HEK293 (cell line): ENCODE data around the gene CRMP1.

ENCODE experiments used
- CTCF ChIA-PET: fragments of 350-600 bp; formaldehyde crosslinking; extraction: SDS; loops from one replicate; lab custom pipeline; 2021; ENCODE audit warnings: antibody characterized with exemption; lab: Yijun Ruan, JAX
- POLR2A ChIA-PET: fragments of 300-600 bp; formaldehyde crosslinking; extraction: SDS; loops from one replicate; lab custom pipeline; 2020; ENCODE audit warnings: antibody characterized with exemption, inconsistent platforms; lab: Yijun Ruan, JAX
- H3K27ac ChIP-seq: fragments of 200-500 bp; sonication (Bioruptor generic); 2 replicates; pipeline ENCODE4 v1.5.1; 2014; ENCODE audit warnings: low read depth, low read length, control low read depth, inconsistent platforms; ENCODE audit errors: extremely low read depth
- H3K36me3 ChIP-seq, 2 experiments: fragments of 200-500 bp in 1 of 2; sonication (Bioruptor generic) in 1 of 2; 1 replicate in 1 of 2; 2 replicates in 1 of 2; pipeline ENCODE4 v1.5.1; 2014 to 2017; ENCODE audit warnings: inconsistent platforms in 2 of 2, low read length in 2 of 2; ENCODE audit not compliant: control insufficient read depth in 2 of 2, insufficient read depth in 1 of 2
- H3K4me1 ChIP-seq: fragments of 200-500 bp; sonication (Bioruptor generic); 2 replicates; pipeline ENCODE4 v1.5.1; 2014; ENCODE audit warnings: mild to moderate bottlenecking, low read length, inconsistent platforms; ENCODE audit not compliant: control insufficient read depth, insufficient read depth
- H3K4me3 ChIP-seq: 2 replicates; pipeline ENCODE4 v1.5.1; 2011; ENCODE audit warnings: low read depth, mild to moderate bottlenecking, control low read depth, low read length, moderate library complexity
- H3K9me3 ChIP-seq: fragments of 200-500 bp; sonication (Bioruptor generic); 2 replicates; pipeline ENCODE4 v1.5.1; 2014; ENCODE audit warnings: low read depth, low read length, inconsistent platforms; ENCODE audit not compliant: control insufficient read depth, insufficient read depth
- HOXD13 ChIP-seq: sonication (generic); formaldehyde crosslinking; IDR thresholded peaks from 2 replicates; pipeline ENCODE4 v1.8.0; 2022; ENCODE audit warnings: missing genetic modification reagents, borderline replicate concordance
- PRDM1 ChIP-seq: fragments of 450-650 bp; formaldehyde crosslinking; IDR thresholded peaks from 2 replicates; pipeline ENCODE4; 2016; ENCODE audit warnings: missing biosample characterization, missing genetic modification characterization
- SCRT2 ChIP-seq: fragments of 450-650 bp; formaldehyde crosslinking; IDR thresholded peaks from 2 replicates; pipeline ENCODE4 v1.5.1; 2016; ENCODE audit warnings: missing biosample characterization, missing genetic modification characterization
- SETDB1 ChIP-seq: IDR thresholded peaks from one replicate; pipeline ENCODE4 v1.6.1; 2017; ENCODE audit warnings: mild to moderate bottlenecking, low read length, moderate library complexity, mixed read lengths; ENCODE audit not compliant: insufficient read length
- YY1 ChIP-seq: fragments of 450-650 bp; formaldehyde crosslinking; IDR thresholded peaks from 2 replicates; pipeline ENCODE4 v1.5.1; 2018; ENCODE audit warnings: missing biosample characterization, missing genetic modification characterization
- YY2 ChIP-seq: fragments of 450-650 bp; formaldehyde crosslinking; IDR thresholded peaks from 2 replicates; pipeline ENCODE4 v1.5.1; 2016; ENCODE audit warnings: missing biosample characterization, missing genetic modification characterization
- ZBTB8A ChIP-seq: fragments of 450-650 bp; formaldehyde crosslinking; IDR thresholded peaks from 2 replicates; pipeline ENCODE4 v1.5.1; 2016; ENCODE audit warnings: missing biosample characterization, missing genetic modification characterization
- ZFP69B ChIP-seq: fragments of 450-650 bp; formaldehyde crosslinking; IDR thresholded peaks from 2 replicates; pipeline ENCODE4 v1.5.1; 2016; ENCODE audit warnings: missing biosample characterization, missing genetic modification characterization
- ZNF114 ChIP-seq: fragments of 450-650 bp; formaldehyde crosslinking; IDR thresholded peaks from 2 replicates; pipeline ENCODE4 v1.5.0; 2017; ENCODE audit warnings: missing biosample characterization, missing genetic modification characterization
- ZNF140 ChIP-seq: fragments of 450-650 bp; formaldehyde crosslinking; IDR thresholded peaks from 2 replicates; pipeline ENCODE4 v1.5.1; 2016; ENCODE audit warnings: missing biosample characterization, missing genetic modification characterization
- ZNF202 ChIP-seq: fragments of 450-650 bp; formaldehyde crosslinking; IDR thresholded peaks from 2 replicates; pipeline ENCODE4 v1.5.1; 2016; ENCODE audit warnings: missing biosample characterization, missing genetic modification characterization, borderline replicate concordance
- ZNF266 ChIP-seq: fragments of 450-650 bp; formaldehyde crosslinking; IDR thresholded peaks from 2 replicates; pipeline ENCODE4 v1.5.1; 2016; ENCODE audit warnings: missing biosample characterization, missing genetic modification characterization, low read depth
- ZNF341 ChIP-seq: fragments of 450-650 bp; formaldehyde crosslinking; IDR thresholded peaks from 2 replicates; pipeline ENCODE4; 2016; ENCODE audit warnings: low read depth, missing biosample characterization, missing genetic modification characterization
- ZNF423 ChIP-seq: fragments of 450-650 bp; formaldehyde crosslinking; IDR thresholded peaks from 2 replicates; pipeline ENCODE4 v1.5.1; 2016; ENCODE audit warnings: missing biosample characterization, missing genetic modification characterization
- ZNF626 ChIP-seq: fragments of 450-650 bp; sonication (Bioruptor Pico); formaldehyde crosslinking; IDR thresholded peaks from 2 replicates; pipeline ENCODE4 v1.5.1; 2018; ENCODE audit warnings: missing biosample characterization, missing genetic modification characterization, inconsistent platforms
- ZNF658 ChIP-seq: fragments of 450-650 bp; formaldehyde crosslinking; IDR thresholded peaks from 2 replicates; pipeline ENCODE4; 2016; ENCODE audit warnings: missing biosample characterization, missing genetic modification characterization
- ZNF660 ChIP-seq: fragments of 450-650 bp; IDR thresholded peaks from 2 replicates; pipeline ENCODE4 v1.5.1; 2018; ENCODE audit warnings: missing biosample characterization, mild to moderate bottlenecking, missing genetic modification characterization
- ZNF785 ChIP-seq: fragments of 450-650 bp; formaldehyde crosslinking; IDR thresholded peaks from 2 replicates; pipeline ENCODE4 v1.5.1; 2016; ENCODE audit warnings: missing biosample characterization, missing genetic modification characterization
- ZSCAN16 ChIP-seq: fragments of 450-650 bp; formaldehyde crosslinking; IDR thresholded peaks from 2 replicates; pipeline ENCODE4 v1.5.1; 2016; ENCODE audit warnings: missing biosample characterization, missing genetic modification characterization
- TF ChIP-seq, protein P1 (sequence below): fragments of 450-650 bp; formaldehyde crosslinking; IDR thresholded peaks from 2 replicates; pipeline ENCODE4 v1.5.1; 2017; ENCODE audit warnings: missing biosample characterization, missing genetic modification characterization
- TF ChIP-seq, protein P2 (sequence below): fragments of 450-650 bp; formaldehyde crosslinking; IDR thresholded peaks from 2 replicates; pipeline ENCODE4 v1.5.1; 2017; ENCODE audit warnings: missing biosample characterization, missing genetic modification characterization
- TF ChIP-seq, protein P3 (sequence below): fragments of 450-650 bp; formaldehyde crosslinking; IDR thresholded peaks from 2 replicates; pipeline ENCODE4 v1.5.1; 2016; ENCODE audit warnings: missing biosample characterization, missing genetic modification characterization
- TF ChIP-seq, protein P4 (sequence below): fragments of 450-650 bp; formaldehyde crosslinking; IDR thresholded peaks from 2 replicates; pipeline ENCODE4 v1.5.1; 2017; ENCODE audit warnings: missing biosample characterization, missing genetic modification characterization
- TF ChIP-seq, protein P5 (sequence below): fragments of 450-650 bp; formaldehyde crosslinking; IDR thresholded peaks from 2 replicates; pipeline ENCODE4 v1.5.1; 2016; ENCODE audit warnings: missing biosample characterization, missing genetic modification characterization

CRMP1 gene

DNA sequence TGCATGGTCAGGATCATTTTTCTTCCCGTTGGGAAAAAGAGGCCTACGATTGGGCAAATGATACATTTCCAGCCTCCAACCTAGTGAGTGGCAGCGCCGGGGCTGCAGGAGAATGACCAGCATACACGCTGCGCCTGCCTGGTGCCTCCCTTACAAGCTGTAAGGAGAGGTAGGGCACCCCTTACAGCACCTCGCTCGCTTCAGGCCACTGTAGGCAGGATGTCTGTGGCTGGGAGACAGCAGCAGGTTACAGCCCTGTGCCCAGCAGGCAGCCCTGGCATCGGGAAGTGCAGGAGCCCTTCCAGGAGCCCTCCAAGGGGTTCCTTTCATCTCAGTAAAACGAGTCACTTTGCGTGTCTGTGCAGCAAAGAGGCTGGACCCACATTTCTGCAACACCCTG is 93.5 kb downstream of the CRMP1 start:
- no peak overlapping the region for H3K4me3 ChIP-seq
- no peaks in the 10 kb centered on the region for H3K9me3 ChIP-seq
- H3K27ac ChIP-seq: no peak overlapping the region
- ChIA-PET POLR2A (no interaction called here), CTCF (interaction anchor here (0.6 to 0.9 kb wide), 2 partner anchors 9 to 208 kb away, joined by 3 read pairs; no protein-coding TSS in a partner anchor)
- TF ChIP-seq ZBTB8A (tag by site-specific recombination) (no peak), ZSCAN16 (tag by site-specific recombination) (no peak), ZNF140 (tag by site-specific recombination) (no peak), ZFP69B (tag by site-specific recombination) (no peak), YY1 (tag by site-specific recombination) (no peak), ZNF626 (no peak), HOXD13 (CRISPR knock-in tag) (no peak), ZNF658 (tag by site-specific recombination) (no peak), PRDM1 (no peak)
- TF ChIP-seq, protein P1, sequence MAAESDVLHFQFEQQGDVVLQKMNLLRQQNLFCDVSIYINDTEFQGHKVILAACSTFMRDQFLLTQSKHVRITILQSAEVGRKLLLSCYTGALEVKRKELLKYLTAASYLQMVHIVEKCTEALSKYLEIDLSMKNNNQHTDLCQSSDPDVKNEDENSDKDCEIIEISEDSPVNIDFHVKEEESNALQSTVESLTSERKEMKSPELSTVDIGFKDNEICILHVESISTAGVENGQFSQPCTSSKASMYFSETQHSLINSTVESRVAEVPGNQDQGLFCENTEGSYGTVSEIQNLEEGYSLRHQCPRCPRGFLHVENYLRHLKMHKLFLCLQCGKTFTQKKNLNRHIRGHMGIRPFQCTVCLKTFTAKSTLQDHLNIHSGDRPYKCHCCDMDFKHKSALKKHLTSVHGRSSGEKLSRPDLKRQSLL: no peak
- TF ChIP-seq, protein P2, sequence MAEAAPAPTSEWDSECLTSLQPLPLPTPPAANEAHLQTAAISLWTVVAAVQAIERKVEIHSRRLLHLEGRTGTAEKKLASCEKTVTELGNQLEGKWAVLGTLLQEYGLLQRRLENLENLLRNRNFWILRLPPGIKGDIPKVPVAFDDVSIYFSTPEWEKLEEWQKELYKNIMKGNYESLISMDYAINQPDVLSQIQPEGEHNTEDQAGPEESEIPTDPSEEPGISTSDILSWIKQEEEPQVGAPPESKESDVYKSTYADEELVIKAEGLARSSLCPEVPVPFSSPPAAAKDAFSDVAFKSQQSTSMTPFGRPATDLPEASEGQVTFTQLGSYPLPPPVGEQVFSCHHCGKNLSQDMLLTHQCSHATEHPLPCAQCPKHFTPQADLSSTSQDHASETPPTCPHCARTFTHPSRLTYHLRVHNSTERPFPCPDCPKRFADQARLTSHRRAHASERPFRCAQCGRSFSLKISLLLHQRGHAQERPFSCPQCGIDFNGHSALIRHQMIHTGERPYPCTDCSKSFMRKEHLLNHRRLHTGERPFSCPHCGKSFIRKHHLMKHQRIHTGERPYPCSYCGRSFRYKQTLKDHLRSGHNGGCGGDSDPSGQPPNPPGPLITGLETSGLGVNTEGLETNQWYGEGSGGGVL (tag by site-specific recombination): no peak
- H3K4me1 ChIP-seq: no peaks in the 10 kb centered on the region
- peaks cover 0 to 43% of the 10 kb centered on the region in 2 experiments; a peak in 2 of 3 replicates for H3K36me3 ChIP-seq

DNA sequence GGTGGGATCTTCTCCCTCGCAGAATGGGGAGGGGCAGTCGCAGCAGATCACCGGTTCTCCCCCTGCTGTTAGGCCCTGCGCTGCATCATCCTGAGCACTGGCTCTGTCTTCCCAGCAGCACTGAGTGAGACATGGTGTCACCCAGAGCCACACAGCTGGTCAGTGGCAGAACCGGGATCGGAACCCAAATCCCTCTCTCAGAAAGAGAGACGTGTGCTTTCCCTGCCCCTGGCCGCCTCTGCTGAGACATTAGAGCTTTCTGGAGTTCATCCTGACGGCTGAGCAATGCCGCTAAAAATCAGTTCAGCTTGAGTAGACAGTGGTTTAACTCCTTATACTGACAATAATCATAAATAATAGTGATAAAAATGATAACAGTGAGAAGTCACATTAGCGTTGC is 93.9 kb downstream of the CRMP1 start:
- POLR2A ChIA-PET: no interaction called here
- Histone ChIP-seq H3K27ac (no peak overlapping the region), H3K4me1 (no peaks in the 10 kb centered on the region), H3K4me3 (no peak overlapping the region), H3K9me3 (no peaks in the 10 kb centered on the region), H3K36me3 (peaks cover 0 to 40% of the 10 kb centered on the region in 2 experiments; a peak in 2 of 3 replicates)
- no peak for TF ChIP-seq SETDB1
- no peak for TF ChIP-seq ZNF266 (tag by site-specific recombination)
- TF ChIP-seq ZNF660 (tag by site-specific recombination): no peak
- TF ChIP-seq ZNF423 (tag by site-specific recombination): no peak
- TF ChIP-seq ZNF785 (tag by site-specific recombination): no peak
- TF ChIP-seq ZNF202: no peak
- TF ChIP-seq, protein P3, sequence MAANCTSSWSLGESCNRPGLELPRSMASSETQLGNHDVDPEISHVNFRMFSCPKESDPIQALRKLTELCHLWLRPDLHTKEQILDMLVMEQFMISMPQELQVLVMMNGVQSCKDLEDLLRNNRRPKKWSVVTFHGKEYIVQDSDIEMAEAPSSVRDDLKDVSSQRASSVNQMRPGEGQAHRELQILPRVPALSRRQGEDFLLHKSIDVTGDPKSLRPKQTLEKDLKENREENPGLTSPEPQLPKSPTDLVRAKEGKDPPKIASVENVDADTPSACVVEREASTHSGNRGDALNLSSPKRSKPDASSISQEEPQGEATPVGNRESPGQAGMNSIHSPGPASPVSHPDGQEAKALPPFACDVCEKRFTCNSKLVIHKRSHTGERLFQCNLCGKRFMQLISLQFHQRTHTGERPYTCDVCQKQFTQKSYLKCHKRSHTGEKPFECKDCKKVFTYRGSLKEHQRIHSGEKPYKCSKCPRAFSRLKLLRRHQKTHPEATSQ (tag by site-specific recombination): no peak
- no peak for TF ChIP-seq YY2
- no peak for TF ChIP-seq ZNF114 (tag by site-specific recombination)
- no peak for TF ChIP-seq ZNF341 (tag by site-specific recombination)
- TF ChIP-seq, protein P4, sequence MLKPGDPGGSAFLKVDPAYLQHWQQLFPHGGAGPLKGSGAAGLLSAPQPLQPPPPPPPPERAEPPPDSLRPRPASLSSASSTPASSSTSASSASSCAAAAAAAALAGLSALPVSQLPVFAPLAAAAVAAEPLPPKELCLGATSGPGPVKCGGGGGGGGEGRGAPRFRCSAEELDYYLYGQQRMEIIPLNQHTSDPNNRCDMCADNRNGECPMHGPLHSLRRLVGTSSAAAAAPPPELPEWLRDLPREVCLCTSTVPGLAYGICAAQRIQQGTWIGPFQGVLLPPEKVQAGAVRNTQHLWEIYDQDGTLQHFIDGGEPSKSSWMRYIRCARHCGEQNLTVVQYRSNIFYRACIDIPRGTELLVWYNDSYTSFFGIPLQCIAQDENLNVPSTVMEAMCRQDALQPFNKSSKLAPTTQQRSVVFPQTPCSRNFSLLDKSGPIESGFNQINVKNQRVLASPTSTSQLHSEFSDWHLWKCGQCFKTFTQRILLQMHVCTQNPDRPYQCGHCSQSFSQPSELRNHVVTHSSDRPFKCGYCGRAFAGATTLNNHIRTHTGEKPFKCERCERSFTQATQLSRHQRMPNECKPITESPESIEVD: no peak
- TF ChIP-seq, protein P5, sequence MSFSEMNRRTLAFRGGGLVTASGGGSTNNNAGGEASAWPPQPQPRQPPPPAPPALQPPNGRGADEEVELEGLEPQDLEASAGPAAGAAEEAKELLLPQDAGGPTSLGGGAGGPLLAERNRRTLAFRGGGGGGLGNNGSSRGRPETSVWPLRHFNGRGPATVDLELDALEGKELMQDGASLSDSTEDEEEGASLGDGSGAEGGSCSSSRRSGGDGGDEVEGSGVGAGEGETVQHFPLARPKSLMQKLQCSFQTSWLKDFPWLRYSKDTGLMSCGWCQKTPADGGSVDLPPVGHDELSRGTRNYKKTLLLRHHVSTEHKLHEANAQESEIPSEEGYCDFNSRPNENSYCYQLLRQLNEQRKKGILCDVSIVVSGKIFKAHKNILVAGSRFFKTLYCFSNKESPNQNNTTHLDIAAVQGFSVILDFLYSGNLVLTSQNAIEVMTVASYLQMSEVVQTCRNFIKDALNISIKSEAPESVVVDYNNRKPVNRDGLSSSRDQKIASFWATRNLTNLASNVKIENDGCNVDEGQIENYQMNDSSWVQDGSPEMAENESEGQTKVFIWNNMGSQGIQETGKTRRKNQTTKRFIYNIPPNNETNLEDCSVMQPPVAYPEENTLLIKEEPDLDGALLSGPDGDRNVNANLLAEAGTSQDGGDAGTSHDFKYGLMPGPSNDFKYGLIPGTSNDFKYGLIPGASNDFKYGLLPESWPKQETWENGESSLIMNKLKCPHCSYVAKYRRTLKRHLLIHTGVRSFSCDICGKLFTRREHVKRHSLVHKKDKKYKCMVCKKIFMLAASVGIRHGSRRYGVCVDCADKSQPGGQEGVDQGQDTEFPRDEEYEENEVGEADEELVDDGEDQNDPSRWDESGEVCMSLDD (tag by site-specific recombination): no peak
- TF ChIP-seq SCRT2 (tag by site-specific recombination): no peak
- CTCF ChIA-PET: interaction anchor here (0.6 to 0.9 kb wide), 2 partner anchors 8 to 209 kb away, joined by 3 read pairs; no protein-coding TSS in a partner anchor
